HL-60/S4 treated with retinoic acid at 250 ng/mL for 4 days and 3 days (cell line): ENCODE measurements around the gene SP3.

ENCODE experiments used
- in situ Hi-C: fragments of 300-500 bp; cut with MboI; formaldehyde crosslinking; loops from 2 replicates; pipeline ENCODE4 v1.7.0; 2022; ENCODE audit warnings: low sequenced_read_pairs

Gene SP3

DNA sequence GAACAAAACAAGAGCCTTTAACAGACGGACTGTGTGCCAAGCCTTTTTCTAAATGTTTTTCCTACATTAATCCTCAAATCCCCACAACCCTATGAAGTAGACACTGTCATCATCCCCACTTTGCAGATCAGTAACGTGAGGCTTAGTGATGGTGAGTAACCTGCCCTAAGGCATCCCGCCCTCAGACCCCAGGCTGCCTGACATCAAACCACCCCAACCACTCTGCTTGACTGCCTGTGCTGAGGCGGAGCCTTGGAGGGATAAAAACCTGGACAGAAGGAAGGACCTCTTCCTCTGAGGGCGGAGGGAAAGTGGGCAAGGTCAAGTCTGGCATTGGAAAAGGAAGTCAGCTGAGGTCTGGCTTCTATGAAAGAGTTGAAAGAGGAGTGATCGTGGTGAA is 104.6 kb downstream of the SP3 start:
- in situ Hi-C loops, result no loop called here

DNA sequence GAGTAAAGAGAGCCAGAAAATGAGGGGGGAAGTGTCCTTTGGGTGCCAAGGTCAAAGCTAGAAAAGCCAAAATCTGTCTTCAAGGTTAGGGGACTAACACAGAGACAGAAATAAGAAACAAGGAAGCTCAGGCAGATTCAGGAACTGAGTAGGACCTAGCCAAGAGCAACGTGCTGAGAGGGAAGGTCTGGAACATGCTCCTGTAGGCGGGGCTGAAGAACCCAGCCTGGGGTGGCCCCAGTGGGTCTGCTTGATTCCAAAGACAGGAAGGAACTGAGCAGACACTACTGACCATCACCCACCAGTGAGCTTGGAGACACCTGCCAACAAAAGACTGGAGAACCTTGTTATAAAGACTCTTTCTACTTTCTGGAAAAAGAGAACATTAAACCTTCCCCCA is 105.1 kb downstream of the SP3 start:
- in situ Hi-C loops, result no loop called here

DNA sequence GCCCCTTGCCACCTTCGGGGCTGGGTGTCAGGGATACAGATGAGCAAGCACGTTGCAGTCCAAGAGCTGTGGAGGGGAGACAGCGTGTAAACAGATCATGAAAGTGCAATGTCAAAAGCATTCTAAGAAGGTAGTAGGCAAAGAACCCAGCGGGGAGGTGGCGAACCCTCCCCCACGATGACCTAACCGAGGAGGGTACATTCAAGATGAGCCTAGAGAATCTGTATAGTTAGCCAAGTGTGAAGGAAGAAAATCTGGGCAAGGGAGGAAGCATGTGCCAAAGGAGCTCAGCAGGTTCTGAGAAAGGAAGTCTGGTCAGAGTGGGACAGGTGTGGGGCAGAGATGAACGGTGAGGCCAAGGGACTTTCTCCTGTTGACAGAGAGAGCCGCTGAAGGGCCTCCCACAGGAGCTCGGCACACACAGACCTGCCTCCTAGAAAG is 106.9 kb downstream of the SP3 start:
- in situ Hi-C loops, result no loop called here
